OCI-LY1 (cell line): ENCODE data around the gene ABCC4.

Experiments used
- CTCF ChIP-seq: fragments of 200-600 bp; sonication (generic), shearing (Covaris generic); IDR thresholded peaks from 2 replicates; pipeline ENCODE4 v1.5.1; 2017; ENCODE audit warnings: mild to moderate bottlenecking, antibody characterized with exemption, low read length, moderate library complexity, mixed read lengths
- EZH2 ChIP-seq: fragments of 200-600 bp; sonication (generic), shearing (Covaris generic); IDR thresholded peaks from 2 replicates; pipeline ENCODE4 v1.8.0; 2017; ENCODE audit warnings: borderline replicate concordance, mixed run types, mild to moderate bottlenecking, antibody characterized with exemption, low read length, moderate library complexity, mixed read lengths

- no peak for TF ChIP-seq CTCF
- TF ChIP-seq EZH2: no peak
Observed at GRCh38 chr13:94996445-94996844, 304.8 kb downstream of the ABCC4 start.
